NCI-H1092 treated with DMSO at 0.1 percent for 48 hours (cell line): ENCODE data around the gene HOOK1.
A peak's percentile ranks its signal among the peaks of the same experiment; 100 is the strongest.

Experiments
- DNase-seq: peaks from one replicate; lab custom pipeline; 2025; lab: John Stamatoyannopoulos, UW

The HOOK1 gene

DNA sequence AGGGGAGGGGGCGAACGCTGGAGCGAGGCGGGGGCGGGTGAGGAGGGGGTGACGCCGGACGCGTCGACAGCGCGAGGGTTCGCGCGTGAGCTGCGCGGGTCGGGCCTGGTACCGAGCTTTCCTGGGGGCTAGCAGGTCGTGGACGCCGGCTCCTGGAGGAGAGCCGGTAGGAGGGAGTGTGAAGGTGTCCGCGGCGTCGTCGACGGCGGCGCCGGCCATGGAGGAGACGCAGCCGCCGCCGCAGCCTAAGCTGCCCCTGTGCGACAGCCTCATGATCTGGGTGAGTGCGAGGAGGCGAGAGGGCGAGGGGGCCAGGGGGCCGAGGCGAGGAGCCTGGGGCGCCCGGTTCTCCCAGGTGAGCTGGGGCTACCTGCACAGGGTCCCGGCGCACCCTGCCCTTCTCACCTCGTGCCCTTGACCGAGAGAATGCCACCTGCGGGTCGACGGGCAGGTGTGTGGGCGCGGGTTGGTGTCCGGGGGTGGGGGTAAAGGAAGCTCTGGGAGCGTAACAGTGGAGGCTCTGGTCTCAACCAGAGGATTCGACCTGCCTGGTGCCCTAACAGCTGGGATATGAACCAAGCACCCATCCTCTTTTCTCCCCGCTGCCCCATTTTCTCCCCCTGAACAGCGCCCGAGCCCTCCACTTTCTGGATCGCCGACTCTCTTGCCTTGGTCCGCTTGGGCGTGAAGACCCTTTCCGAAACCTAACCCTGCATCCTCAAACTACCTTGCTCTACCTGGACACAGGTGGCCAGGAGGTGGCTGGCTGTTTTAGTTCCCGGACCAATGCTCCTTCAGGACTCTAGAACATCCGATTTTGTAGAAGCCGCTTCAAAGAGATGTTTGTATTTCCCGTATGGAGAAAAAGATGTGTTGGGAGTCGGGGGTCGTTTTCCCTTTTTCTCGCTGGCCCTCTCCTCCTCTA is at the start of gene HOOK1:
HOOK1 (plus strand) TSS at position 49 of the 925 bp plus-strand sequence; CDS start at position 218, 169 bp downstream.
- no peak for DNase-seq

- DNase-seq = no peak
These were observed 49.6 kb upstream of the HOOK1 start for GRCh38 chr1:59765011-59765730.

GRCh38 chr1:59766227-59766855 is 48.4 kb upstream of the HOOK1 start:
- DNase-seq = no peak

DNA sequence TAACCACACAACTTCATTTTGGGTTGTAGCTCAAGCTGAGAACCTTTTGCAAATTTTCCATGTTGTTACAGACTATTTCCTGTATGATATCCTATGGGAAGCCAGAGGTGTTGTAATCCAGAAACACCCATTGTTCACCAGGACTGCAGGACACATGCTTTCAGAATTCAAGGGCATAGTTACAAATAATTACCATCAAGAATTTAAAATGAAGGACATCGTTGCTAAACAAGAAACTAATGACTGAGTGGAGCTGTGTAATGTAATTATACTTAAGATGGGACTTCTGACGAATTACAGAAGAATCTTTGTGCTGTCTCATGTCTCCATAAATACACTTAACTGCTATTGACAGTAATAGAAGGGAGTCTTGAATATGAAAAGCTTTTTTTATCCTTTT is 47.6 kb upstream of the HOOK1 start:
- DNase-seq = no peak

- peak; percentile 54 for DNase-seq
These were observed 45.7 kb upstream of the HOOK1 start for GRCh38 chr1:59768792-59769735.

GRCh38 chr1:59769736-59770095 is 45.0 kb upstream of the HOOK1 start:
- no peak for DNase-seq

DNA sequence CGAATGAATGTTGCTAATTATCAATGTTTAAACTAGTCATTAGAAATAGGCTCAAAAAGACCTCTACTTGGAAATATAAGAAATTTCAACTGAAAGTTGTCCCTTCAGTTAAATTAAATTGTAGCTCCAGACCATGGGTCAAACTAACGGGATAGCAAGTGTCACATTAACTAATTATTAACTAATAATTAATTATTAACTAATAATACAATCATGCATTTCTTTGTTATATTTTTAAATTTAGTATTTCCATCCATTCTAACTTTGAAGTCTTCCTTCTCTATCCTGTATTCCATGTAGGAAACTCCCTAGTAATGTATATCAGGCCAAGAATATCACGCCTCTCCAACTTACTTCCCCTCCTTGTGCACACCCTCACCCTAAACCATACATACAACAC is 43.4 kb upstream of the HOOK1 start:
- no peak for DNase-seq

- DNase-seq = no peak
These were observed 39.3 kb upstream of the HOOK1 start for GRCh38 chr1:59775480-59775879.

DNA sequence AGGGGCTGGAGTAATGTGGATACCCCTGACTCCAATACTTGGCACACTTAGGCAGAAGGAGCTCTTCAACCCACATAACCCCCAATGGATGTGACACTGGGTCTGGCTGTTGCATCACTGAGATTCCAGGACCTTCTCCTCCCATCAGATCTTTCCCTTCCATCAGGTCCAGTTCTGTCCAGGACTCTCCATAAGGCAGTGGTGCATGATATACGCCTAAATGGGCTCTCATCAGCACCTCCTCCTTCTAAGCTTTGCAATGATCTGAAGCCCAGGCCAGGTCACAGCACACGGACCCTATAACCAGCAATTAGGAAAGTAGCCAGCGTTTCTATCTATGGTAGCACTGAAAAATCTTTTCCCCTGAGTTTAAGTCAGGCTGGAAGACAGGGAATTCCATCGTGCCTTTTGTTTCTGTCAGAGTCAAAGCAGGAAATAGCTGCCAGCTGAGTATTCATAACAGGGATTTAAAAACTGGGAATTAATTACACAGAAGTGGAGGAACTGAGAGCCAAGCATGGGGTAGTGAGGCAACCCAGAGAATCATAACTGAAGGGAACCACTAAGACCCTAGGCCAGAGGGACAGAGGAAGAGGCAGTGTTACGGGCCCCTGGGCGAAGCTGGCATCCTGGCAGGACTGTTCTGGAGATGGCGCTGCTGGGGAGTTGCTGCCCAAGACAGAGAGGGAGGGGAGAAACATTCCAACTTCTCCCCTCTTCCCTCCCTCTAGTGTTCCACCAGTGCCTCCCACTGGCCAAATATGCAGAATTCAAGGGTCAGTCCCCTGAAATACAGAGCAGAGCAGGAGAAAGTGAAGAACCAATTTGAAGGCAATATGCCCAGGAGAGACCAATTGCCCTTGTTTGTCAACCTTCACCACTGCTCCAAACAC is 37.5 kb upstream of the HOOK1 start:
- DNase-seq = no peak

- DNase-seq = no peak
These were observed 34.8 kb upstream of the HOOK1 start for GRCh38 chr1:59779949-59780348.

GRCh38 chr1:59788825-59789224 is 25.9 kb upstream of the HOOK1 start:
- DNase-seq = no peak

DNA sequence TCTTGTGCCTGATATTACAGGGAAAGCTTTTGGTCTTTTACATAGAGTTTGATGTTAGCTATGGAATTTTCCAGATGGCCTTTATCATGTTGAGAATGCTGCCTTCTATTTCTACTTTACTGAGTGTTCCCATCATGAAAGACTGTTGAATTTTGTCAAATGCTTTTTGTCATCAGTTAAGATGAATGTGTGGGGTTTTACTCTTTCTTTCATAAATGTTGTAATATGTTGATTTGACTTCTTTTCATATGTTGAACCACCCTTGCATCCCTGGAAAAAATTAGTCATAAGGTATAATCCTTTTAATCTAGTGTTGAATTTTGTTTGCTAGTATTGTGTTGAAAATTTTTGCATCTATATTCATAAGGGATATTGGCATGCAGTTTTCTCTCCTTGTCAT is 16.1 kb upstream of the HOOK1 start:
- DNase-seq = no peak

DNA sequence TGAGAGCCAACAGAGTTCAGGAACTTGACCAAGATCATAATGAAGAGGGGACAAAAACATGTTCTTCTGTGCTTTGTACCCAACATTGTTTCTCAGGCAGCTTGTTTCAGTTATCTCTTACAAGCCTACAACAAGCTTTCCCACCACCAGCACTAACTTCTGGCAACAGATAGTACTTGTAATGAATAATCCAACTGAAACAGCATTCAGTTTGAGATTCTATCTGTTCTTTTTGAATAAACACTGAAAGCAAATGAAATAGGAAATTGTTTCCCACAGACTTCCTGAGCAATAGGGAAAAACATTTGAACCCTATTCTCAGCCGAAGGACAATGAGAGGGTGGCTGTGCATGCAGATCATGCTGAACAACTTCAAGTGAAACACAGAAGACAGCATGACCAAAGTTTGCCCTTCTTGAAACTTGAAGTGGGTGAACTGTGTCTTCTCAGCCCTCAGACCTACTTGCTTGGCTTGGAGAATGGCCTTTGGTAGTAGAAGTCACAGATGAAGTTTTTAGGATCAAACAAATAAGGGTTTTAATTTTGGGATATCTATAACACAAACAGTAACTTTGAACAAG is 11.2 kb upstream of the HOOK1 start:
- no peak for DNase-seq

- no peak for DNase-seq
These were observed 10.4 kb upstream of the HOOK1 start for GRCh38 chr1:59804301-59804700.

- no peak for DNase-seq
These were observed 9.2 kb upstream of the HOOK1 start for GRCh38 chr1:59805554-59805953.

DNA sequence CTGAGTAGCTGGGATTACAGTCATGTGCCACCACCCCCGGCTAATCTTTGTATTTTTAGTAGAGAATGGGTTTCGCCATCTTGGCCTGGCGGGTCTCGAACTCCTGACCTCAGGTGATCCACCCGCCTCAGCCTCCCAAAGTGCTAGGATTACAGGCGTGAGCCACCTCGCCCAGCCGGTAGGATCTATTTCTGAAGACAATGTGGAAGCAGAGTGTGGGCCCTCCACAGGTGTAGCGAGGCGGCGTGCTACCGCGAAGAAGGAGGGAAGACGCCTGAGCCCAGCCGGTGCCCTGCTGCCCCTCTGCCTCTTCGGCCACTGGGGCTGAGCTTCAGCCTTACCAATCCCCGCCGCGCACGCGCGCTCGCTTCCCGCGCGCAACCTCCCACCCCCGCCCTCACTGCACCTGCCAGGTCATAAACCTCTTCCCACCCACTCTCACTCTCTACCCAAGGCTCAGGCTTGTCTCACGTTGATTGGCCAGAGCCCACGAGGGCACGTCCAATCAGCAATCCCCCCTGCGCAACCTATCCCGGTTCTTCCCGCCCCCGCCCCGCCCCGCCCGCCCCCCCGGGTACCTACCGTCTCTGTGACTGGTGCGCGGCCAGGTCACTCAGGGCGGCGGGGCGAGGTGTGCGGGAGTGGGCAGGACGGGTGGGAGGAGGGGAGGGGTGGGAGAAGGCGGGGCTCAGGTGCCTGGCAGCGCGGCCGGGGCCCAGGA is 409 bp upstream of the HOOK1 start:
- DNase-seq = peak; percentile 75

- DNase-seq = no peak
These were observed 1.1 kb downstream of the HOOK1 start for GRCh38 chr1:59815892-59816291.

DNA sequence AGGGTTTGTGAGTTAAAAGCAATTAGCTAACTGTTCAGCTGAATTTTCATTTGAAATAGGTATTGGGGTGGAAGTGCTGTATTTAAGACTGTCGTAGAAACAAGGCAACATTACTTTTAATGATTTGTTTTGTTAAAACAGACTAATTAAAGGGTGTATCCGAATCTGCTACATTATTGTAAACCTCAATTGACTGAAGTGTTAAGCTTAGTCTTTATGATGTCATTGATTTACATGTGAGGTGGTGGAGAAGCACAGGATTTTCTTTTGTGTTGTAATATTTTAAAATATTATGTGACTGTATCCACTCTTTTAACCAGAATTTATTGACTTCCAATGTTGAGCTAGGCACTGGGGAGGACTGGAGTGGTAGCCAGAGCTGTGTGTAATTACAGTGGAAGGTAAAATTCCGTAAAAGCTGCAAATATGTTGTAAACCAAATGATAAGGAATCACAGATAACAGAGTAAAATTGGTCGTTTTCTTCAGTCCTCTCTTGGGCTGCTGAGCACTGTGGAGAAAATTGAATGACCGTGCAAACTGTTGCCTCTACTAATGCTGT is 1.6 kb downstream of the HOOK1 start:
- DNase-seq = no peak
